ENCODE measurements around the gene SLCO3A1. TPM values are rescaled to one million over a fixed set of nuclear protein-coding genes. Genes with fewer than 3 reads are reported as not detected.

Gene SLCO3A1
- total and polyA plus RNA-seq, 12 donors, result 33.9 to 57.2 (median 46.4) TPM

GRCh38 chr15:92017882-92018534 lies 164.5 kb downstream of the SLCO3A1 start:
- Histone ChIP-seq H3K9me3 (no peaks in the 10 kb centered on the region), H3K36me3 (no peaks in the 10 kb centered on the region), H3K27ac (no peak overlapping the region), H3K4me1 (peaks cover 17 to 82% (median 56%) of the 10 kb centered on the region in 9 donors), H3K4me3 (no peak overlapping the region), H3K27me3 (no peaks in the 10 kb centered on the region)
- ATAC-seq (peak in 4 of 8 donors; percentile 8 to 64 (median 16)), DNase-seq (no peak)
- 47 to 63% methylated on average over 10 of the region's 10 CpGs for WGBS, 2 donors
- TF ChIP-seq CTCF (IDR thresholded peaks at IDR 0.05), result no peak
- intact Hi-C loops (cut with DNase I), result loop anchor here in 1 of 10 donors (5.0 kb wide), 1 partner anchor 39 kb away; no protein-coding TSS in a partner anchor

- ATAC-seq, result peak in 7 of 8 donors; percentile 40 to 91 (median 85)
- no peak for DNase-seq
- H3K36me3 ChIP-seq, result no peaks in the 10 kb centered on the region
- H3K4me3 ChIP-seq, result no peak overlapping the region
- TF ChIP-seq CTCF (IDR thresholded peaks at IDR 0.05), result no peak
- peaks cover 17 to 78% (median 53%) of the 10 kb centered on the region in 9 donors for H3K4me1 ChIP-seq
- intact Hi-C loops (cut with DNase I), result loop anchor here in 1 of 10 donors (5.0 kb wide), 1 partner anchor 39 kb away; no protein-coding TSS in a partner anchor
- WGBS, 2 donors, result 62 to 77% methylated on average over 13 of the region's 13 CpGs
- no peaks in the 10 kb centered on the region for H3K9me3 ChIP-seq
- no peaks in the 10 kb centered on the region for H3K27me3 ChIP-seq
- H3K27ac ChIP-seq, result no peak overlapping the region
Observed at GRCh38 chr15:92018535-92019239, 165.2 kb downstream of the SLCO3A1 start.

GRCh38 chr15:92019706-92020105 lies 166.2 kb downstream of the SLCO3A1 start:
- Histone ChIP-seq H3K4me3 (no peak overlapping the region), H3K27ac (no peak overlapping the region), H3K27me3 (no peaks in the 10 kb centered on the region), H3K36me3 (no peaks in the 10 kb centered on the region), H3K9me3 (no peaks in the 10 kb centered on the region), H3K4me1 (peaks cover 17 to 76% (median 50%) of the 10 kb centered on the region in 9 donors)
- WGBS, 2 donors, result 85 to 91% methylated on average over 7 of the region's 7 CpGs
- TF ChIP-seq CTCF (IDR thresholded peaks at IDR 0.05), result no peak
- DNase-seq (no peak), ATAC-seq (no peak)
- intact Hi-C loops (cut with DNase I), result loop anchor here in 2 of 10 donors (5.0 to 10.0 kb wide), 2 partner anchors 38 to 55 kb away; no protein-coding TSS in a partner anchor

- intact Hi-C loops (cut with DNase I), result loop anchor here in 1 of 10 donors (10.0 kb wide), 1 partner anchor 55 kb away; no protein-coding TSS in a partner anchor
- Histone ChIP-seq H3K27me3 (no peaks in the 10 kb centered on the region), H3K9me3 (no peaks in the 10 kb centered on the region), H3K4me3 (no peak overlapping the region), H3K27ac (peak overlapping the region in 1 of 10 donors; percentile 41), H3K36me3 (no peaks in the 10 kb centered on the region), H3K4me1 (peaks cover 19 to 75% (median 48%) of the 10 kb centered on the region in 9 donors)
- ATAC-seq (no peak), DNase-seq (no peak)
- 87 to 97% methylated on average over 2 of the region's 2 CpGs for WGBS, 2 donors
- no peak for TF ChIP-seq CTCF (IDR thresholded peaks at IDR 0.05)
Observed at GRCh38 chr15:92020207-92020606, 166.7 kb downstream of the SLCO3A1 start.

Data from heart right ventricle (tissue), 16 donors.